HL-60/S4 treated with retinoic acid at 250 ng/mL for 4 days and 3 days (cell line): ENCODE results near the gene ACSF2.

ENCODE experiments used
- in situ Hi-C: fragments of 300-500 bp; cut with MboI; formaldehyde crosslinking; loops from 2 replicates; pipeline ENCODE4 v1.7.0; 2022; ENCODE audit warnings: low sequenced_read_pairs

Gene ACSF2

DNA sequence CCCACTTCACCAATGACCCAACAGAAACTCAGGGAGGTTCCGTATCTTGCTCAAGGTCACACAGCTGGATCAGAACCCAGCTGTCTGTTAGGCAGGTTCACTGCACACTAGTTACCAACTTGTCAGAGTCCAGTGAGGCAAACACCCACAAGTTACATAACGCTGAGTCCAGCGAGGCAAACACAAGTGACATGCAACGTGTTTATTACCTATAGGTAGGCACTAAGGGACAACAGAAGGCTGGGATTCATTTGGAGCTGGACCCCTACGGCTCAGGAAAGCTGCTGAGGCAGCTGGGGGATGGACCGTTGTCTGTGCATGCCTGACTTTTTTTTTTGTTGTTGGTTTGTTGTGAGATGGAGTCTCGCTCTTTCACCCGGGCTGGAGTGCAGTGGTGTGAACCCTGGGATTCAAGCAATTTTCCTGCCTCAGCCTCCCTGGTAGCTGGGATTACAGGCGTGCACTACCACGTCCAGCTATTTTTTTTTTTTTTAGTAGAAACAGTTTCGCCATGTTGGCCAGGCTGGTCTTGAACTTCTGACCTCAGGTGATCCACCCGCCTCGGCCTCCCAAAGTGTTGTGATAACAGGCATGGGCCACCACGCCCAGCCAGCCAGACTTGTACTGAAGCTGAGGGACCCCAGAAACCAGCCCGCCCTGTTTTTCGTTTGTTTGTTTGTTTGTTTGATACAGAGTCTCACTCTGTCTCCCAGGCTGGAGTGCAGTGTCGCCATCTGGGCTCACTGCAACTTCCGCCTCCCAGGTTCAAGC, 50.7 kb downstream of the ACSF2 start:
- in situ Hi-C loops = no loop called here

- in situ Hi-C loops = no loop called here
These were observed 52.0 kb downstream of the ACSF2 start for GRCh38 chr17:50477976-50478375.

- in situ Hi-C loops = no loop called here
These were observed 52.7 kb downstream of the ACSF2 start, which contains the start of gene RSAD1 for GRCh38 chr17:50478391-50479381. RSAD1 (plus strand) TSS chr17:50478860; CDS start chr17:50478885, 25 bp downstream.

- in situ Hi-C loops = no loop called here
These were observed 53.6 kb downstream of the ACSF2 start for GRCh38 chr17:50479522-50480141.

- in situ Hi-C loops = no loop called here
These were observed 54.2 kb downstream of the ACSF2 start for GRCh38 chr17:50480142-50480764.

DNA sequence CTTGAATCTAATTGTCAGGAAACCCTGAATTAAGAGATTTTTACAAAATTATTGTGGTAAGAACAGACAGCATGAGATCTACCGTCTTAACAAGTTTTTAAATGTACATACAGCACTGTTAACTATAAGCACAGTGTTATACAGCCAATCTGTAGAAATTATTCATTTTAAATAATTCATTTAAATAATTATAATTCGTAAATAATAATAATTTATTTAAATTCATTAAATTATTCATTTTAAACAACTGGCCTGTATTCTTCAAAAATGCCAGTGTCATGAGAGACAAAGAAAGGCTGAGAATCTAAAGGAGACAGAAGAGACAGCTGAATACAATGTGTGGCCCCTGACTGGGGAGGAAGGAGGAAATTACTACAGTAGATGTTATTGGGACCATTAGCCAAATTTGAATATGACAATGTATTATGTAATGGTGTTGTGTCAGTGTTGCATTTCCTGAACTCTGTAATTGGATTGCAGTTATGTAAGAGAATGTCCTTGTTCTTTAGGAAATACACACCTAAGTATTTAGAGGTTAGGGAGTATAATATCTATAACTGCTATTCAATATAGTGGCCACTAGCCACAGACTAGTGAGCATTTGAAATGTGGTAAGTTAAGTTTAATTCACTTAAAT, 55.0 kb downstream of the ACSF2 start:
- in situ Hi-C loops = no loop called here

- in situ Hi-C loops = no loop called here
These were observed 55.6 kb downstream of the ACSF2 start for GRCh38 chr17:50481648-50482047.

GRCh38 chr17:50482110-50482509, 56.1 kb downstream of the ACSF2 start:
- in situ Hi-C loops = no loop called here

DNA sequence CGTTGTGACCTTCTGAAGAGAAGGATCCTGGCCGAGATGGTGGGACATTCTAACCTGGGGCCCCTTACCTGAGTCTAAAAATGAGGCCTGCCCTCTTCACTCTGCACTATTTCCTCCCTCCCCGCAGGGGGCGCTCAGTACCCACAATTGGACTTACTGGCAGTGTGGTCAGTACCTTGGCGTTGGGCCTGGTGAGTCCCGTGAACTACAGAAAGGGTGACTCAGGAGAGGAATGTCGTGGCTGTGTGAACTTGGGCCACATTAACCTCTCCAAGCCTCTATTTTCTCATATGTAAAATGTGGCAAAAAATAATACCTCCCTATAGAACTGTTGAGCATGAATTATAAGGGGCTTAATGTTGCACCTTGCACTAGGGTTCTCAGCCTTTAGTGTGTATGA, 56.5 kb downstream of the ACSF2 start:
- in situ Hi-C loops = no loop called here

DNA sequence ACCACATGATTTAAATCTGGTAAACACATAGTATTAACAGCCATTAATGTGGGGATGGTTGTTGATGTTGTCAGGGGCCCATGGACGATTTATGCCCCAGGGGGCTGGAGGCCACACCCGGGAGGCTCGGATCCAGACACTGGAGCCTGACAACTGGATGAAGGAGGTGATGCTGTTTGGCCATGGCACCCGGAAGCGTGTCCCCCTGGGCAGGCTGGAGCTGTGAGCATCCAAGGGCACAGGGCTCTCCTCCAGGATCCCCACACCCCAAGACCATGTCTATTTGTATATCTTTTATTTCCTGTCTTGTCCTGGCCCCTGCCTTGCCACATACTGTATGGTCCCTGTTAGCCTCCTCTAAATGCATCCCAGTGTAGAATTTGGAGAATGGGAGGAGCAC, 57.2 kb downstream of the ACSF2 start:
- in situ Hi-C loops = no loop called here

DNA sequence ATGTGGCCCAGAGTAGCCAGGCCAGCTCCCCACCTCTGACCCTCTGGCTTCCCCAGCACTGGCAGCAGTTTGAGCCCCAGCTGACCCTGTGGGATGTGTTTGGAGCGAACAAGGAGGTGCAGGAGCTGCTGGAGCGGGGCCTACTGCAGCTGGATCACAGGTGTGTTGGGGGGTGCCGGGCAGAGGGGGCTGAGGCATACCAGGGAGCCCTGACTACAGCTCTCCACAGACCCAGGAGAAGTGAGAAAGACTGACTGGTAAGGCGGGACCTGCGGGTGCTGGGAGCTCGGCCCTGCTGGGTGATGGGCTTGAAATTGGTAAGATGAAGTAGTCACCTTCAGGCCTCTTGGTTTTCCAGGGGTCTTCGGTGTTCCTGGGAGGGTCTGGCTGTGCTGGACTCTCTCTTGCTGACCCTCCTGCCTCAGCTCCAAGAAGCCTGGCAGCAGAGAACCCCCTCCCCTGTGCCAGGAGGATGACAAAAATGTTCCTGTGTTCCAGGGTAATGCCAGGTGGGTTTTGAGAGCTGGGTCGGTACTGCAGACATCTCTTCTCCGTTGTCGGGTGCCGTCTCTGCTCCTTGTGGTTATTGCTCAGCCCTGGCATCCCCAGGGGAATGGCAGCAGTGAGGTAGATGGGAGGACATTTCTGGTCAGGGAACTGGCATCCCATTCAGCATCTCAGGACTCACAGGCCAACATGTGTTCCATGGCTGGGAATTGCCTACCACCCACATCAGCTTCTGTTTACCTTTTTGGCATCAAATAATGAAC, 58.6 kb downstream of the ACSF2 start:
- in situ Hi-C loops = no loop called here

GRCh38 chr17:50487213-50488096, 61.4 kb downstream of the ACSF2 start:
- in situ Hi-C loops = no loop called here

- in situ Hi-C loops = no loop called here
These were observed 62.9 kb downstream of the ACSF2 start for GRCh38 chr17:50488880-50489279.

DNA sequence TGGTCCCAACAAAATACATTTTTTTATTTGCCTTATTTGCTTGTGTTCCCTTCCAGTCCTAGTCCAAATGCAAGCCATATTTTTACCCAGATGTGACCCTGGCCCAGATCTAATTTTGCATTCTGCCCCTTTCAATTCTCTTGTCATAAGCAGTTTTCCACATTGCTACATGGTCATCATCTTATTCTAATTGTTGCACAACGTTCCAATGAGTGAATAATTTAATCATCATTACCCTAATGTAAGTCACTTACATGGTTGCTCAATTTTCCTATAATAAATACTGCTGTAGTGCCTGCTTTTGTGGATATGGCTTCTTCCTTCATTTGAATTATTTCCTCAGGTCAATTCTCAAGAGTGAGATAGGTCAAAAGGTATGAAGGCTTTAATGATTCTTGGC, 65.5 kb downstream of the ACSF2 start:
- in situ Hi-C loops = no loop called here

- in situ Hi-C loops = no loop called here
These were observed 66.2 kb downstream of the ACSF2 start for GRCh38 chr17:50492214-50492613.

GRCh38 chr17:50493744-50494143, 67.7 kb downstream of the ACSF2 start:
- in situ Hi-C loops = no loop called here

DNA sequence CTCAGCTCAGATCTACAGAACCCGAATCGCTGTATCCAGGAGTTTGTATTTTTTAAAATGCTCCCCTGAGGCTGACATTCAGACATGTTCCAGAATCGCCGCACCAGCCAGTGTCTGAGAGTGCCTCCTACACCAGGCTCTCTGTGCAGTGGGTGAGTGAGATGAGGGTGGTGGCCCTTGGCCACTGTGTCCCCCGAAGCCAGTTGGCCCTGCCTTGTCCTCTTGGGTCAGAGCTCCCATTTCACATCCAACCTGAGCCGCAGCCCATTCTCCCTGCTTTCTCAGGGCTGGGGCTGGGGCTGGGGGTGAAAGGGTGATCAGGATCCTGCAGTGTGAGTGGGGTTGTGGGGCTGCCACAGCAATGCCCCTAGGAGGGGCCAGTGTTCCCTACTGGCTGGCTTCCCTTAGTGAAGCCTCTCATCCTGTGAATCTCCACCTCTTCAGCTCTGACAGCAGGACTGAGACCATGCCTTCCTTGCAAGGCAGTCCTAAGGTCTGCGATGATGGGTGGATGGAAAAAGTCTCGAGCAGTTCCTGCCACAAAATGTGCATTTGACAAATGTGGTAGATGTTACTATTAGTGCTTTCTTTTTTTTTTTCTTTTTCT, 69.3 kb downstream of the ACSF2 start:
- in situ Hi-C loops = no loop called here

DNA sequence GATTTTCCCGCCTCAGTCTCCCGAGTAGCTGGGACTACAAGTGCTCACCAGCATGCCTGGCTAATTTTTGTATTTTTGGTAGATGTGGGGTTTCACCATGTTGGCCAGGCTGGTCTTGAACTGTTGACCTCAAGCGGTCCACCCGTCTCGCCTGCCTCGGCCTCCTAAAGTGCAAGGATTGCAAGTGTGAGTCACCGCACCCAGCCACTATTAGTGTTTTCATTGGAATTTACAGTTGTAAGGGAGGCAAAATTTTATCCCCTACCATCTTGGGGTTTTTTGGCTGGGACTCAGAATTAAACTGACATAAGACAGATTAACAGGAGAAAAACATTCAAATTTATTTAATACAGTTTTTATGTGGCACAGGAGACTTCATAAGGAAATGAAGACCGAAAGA, 69.9 kb downstream of the ACSF2 start:
- in situ Hi-C loops = no loop called here
